H1 (cell line): Measurements from ENCODE around the gene CMKLR1. TPM values are rescaled to one million over a fixed set of nuclear protein-coding genes. Genes with fewer than 3 reads are reported as not detected.

Experiments
- CTCF ChIA-PET: fragments of 300-600 bp; sonication (Branson Sonifier 250); formaldehyde crosslinking; loops from one replicate; lab custom pipeline; 2021; ENCODE audit not compliant: partially characterized antibody; lab: Charles Lee
- POLR2A ChIA-PET: fragments of 300-600 bp; sonication (Branson Sonifier 250); formaldehyde crosslinking; loops from one replicate; lab custom pipeline; 2021; ENCODE audit warnings: inconsistent platforms; ENCODE audit not compliant: partially characterized antibody; lab: Charles Lee
- DNase-seq, 2 experiments: peaks; one replicate each; pipeline versions ENCODE4 v3.0.0 to v3.0.0-alpha.2; 2010 to 2022; ENCODE audit warnings: low spot score in 2 of 2, low read depth in 1 of 2, mixed read lengths in 1 of 2
- FAIRE-seq: peaks from 2 replicates; lab custom pipeline; 2011; peaks lifted over from hg19 to GRCh38; lab: Jason Lieb, UNC
- H2AFZ ChIP-seq: 2 replicates; pipeline ENCODE4 v1.8.1; 2012; ENCODE audit warnings: low read length, inconsistent platforms
- H2AK5ac ChIP-seq: 2 replicates; pipeline ENCODE4 v1.6.1; 2013; ENCODE audit warnings: low read depth, low read length
- H2BK120ac ChIP-seq: replicated peaks from 2 replicates; pipeline ENCODE3; 2013; ENCODE audit warnings: low read depth, low read length, inconsistent platforms
- H2BK12ac ChIP-seq: 2 replicates; pipeline ENCODE4 v1.6.1; 2013; ENCODE audit warnings: low read depth, low read length
- H2BK15ac ChIP-seq: 2 replicates; pipeline ENCODE4 v1.6.1; 2013; ENCODE audit warnings: low read length
- H2BK20ac ChIP-seq: 2 replicates; pipeline ENCODE4 v1.6.1; 2013; ENCODE audit warnings: low read length
- H2BK5ac ChIP-seq: 2 replicates; pipeline ENCODE4 v1.6.1; 2013; ENCODE audit warnings: low read depth, low read length
- H3K14ac ChIP-seq: 2 replicates; pipeline ENCODE4 v1.6.1; 2013; ENCODE audit warnings: inconsistent platforms; ENCODE audit not compliant: insufficient read length
- H3K18ac ChIP-seq: 2 replicates; pipeline ENCODE4 v1.6.1; 2013; ENCODE audit warnings: low read length; ENCODE audit errors: extremely low read depth
- H3K23ac ChIP-seq: 2 replicates; pipeline ENCODE4 v1.6.1; 2013; ENCODE audit warnings: inconsistent platforms; ENCODE audit not compliant: insufficient read length
- H3K23me2 ChIP-seq: 2 replicates; pipeline ENCODE4 v1.6.1; 2013; ENCODE audit warnings: low read depth, low read length
- H3K27ac ChIP-seq: 2 replicates; pipeline ENCODE4 v1.6.1; 2011; ENCODE audit warnings: low read depth, low read length, inconsistent platforms
- H3K27me3 ChIP-seq, 4 experiments: replicated peaks in 1 of 4; 1 replicate in 1 of 4; 2 replicates in 3 of 4; pipeline versions ENCODE4 v1.6.1 to v1.8.1; 2011 to 2013; ENCODE audit warnings: low read length in 3 of 4, mild to moderate bottlenecking in 3 of 4, inconsistent platforms in 2 of 4, mixed read lengths in 2 of 4, moderate library complexity in 1 of 4; ENCODE audit not compliant: control insufficient read depth in 3 of 4, insufficient read depth in 3 of 4; ENCODE audit errors: extremely low read depth in 1 of 4
- H3K36me3 ChIP-seq, 4 experiments: 2 replicates each; pipeline versions ENCODE4 v1.6.1 to v1.8.1; 2011 to 2013; ENCODE audit warnings: mild to moderate bottlenecking in 4 of 4, low read length in 3 of 4, moderate library complexity in 2 of 4, control low read depth in 1 of 4, inconsistent platforms in 1 of 4; ENCODE audit not compliant: insufficient read depth in 4 of 4, control insufficient read depth in 2 of 4
- H3K4ac ChIP-seq: replicated peaks from 2 replicates; pipeline ENCODE3; 2013; ENCODE audit warnings: low read length, low read depth, mixed read lengths, inconsistent platforms; ENCODE audit not compliant: insufficient read length
- H3K4me1 ChIP-seq, 4 experiments: replicated peaks in 1 of 4; 1 replicate in 1 of 4; 2 replicates in 3 of 4; pipeline versions ENCODE4 v1.6.1 to v1.8.1; 2011 to 2013; ENCODE audit warnings: low read length in 3 of 4, inconsistent platforms in 2 of 4, mixed read lengths in 1 of 4; ENCODE audit not compliant: insufficient read depth in 4 of 4, control insufficient read depth in 3 of 4
- H3K4me2 ChIP-seq, 2 experiments: 2 replicates each; pipeline versions ENCODE4 v1.6.1 to v1.8.1; 2011 to 2013; ENCODE audit warnings: low read depth in 2 of 2, low read length in 2 of 2, control low read depth in 1 of 2, inconsistent platforms in 1 of 2, mild to moderate bottlenecking in 1 of 2; ENCODE audit not compliant: insufficient read depth in 1 of 2
- H3K4me3 ChIP-seq, 4 experiments: fragments of 200-600, 300-600 bp in 1 of 4; sonication (generic), shearing (Covaris generic), sonication (Bioruptor Twin) in 1 of 4; 2 replicates each; pipeline versions ENCODE4 v1.5.1 to v1.8.1; 2011 to 2016; ENCODE audit warnings: low read length in 4 of 4, low read depth in 3 of 4, control low read depth in 2 of 4, inconsistent platforms in 2 of 4, mild to moderate bottlenecking in 2 of 4, mixed read lengths in 1 of 4, moderate library complexity in 1 of 4; ENCODE audit not compliant: insufficient read depth in 2 of 4; ENCODE audit errors: extremely low read depth in 1 of 4
- H3K56ac ChIP-seq: replicated peaks from 2 replicates; pipeline ENCODE3; 2013; ENCODE audit warnings: low read depth, mild to moderate bottlenecking, mixed read lengths, low read length, inconsistent platforms; ENCODE audit not compliant: insufficient read length
- H3K79me1 ChIP-seq: 2 replicates; pipeline ENCODE4 v1.6.1; 2013; ENCODE audit warnings: low read depth, low read length, control low read depth
- H3K79me2 ChIP-seq, 2 experiments: 2 replicates each; pipeline versions ENCODE4 v1.6.1 to v1.8.1; 2012 to 2013; ENCODE audit warnings: low read length in 2 of 2, mild to moderate bottlenecking in 2 of 2, inconsistent platforms in 1 of 2; ENCODE audit not compliant: insufficient read depth in 2 of 2, control insufficient read depth in 1 of 2
- H3K9ac ChIP-seq, 4 experiments: replicated peaks in 1 of 4; 1 replicate in 1 of 4; 2 replicates in 3 of 4; pipeline versions ENCODE4 v1.6.1 to v1.8.1; 2011 to 2013; ENCODE audit warnings: low read depth in 3 of 4, low read length in 3 of 4, control low read depth in 2 of 4, mild to moderate bottlenecking in 2 of 4, moderate library complexity in 2 of 4, inconsistent platforms in 1 of 4; ENCODE audit errors: extremely low read depth in 1 of 4
- H3K9me3 ChIP-seq, 2 experiments: 2 replicates each; pipeline versions ENCODE4 v1.6.1 to v1.8.1; 2012 to 2013; ENCODE audit warnings: mild to moderate bottlenecking in 2 of 2, moderate library complexity in 2 of 2, control low read depth in 1 of 2, inconsistent platforms in 1 of 2, low read depth in 1 of 2, low read length in 1 of 2, mixed read lengths in 1 of 2; ENCODE audit not compliant: insufficient read depth in 2 of 2
- H4K20me1 ChIP-seq, 2 experiments: replicated peaks in 1 of 2; 2 replicates each; pipeline versions ENCODE3 to v1.8.1; 2011 to 2013; ENCODE audit warnings: inconsistent platforms in 2 of 2, low read length in 2 of 2, mild to moderate bottlenecking in 1 of 2; ENCODE audit not compliant: insufficient read depth in 2 of 2, control insufficient read depth in 1 of 2
- H4K5ac ChIP-seq: 2 replicates; pipeline ENCODE4 v1.6.1; 2013; ENCODE audit warnings: low read length, low read depth, mixed read lengths, inconsistent platforms; ENCODE audit not compliant: insufficient read length
- H4K8ac ChIP-seq: 2 replicates; pipeline ENCODE4 v1.8.0; 2013; ENCODE audit warnings: mild to moderate bottlenecking, moderate library complexity, low read length, inconsistent platforms; ENCODE audit not compliant: insufficient read depth; ENCODE audit errors: extremely low read depth
- H4K91ac ChIP-seq: replicated peaks from 2 replicates; pipeline ENCODE3; 2013; ENCODE audit warnings: low read length, mixed read lengths, inconsistent platforms; ENCODE audit not compliant: insufficient read length
- FOSL1 ChIP-seq: IDR thresholded peaks from 2 replicates; pipeline ENCODE4 v1.6.1; 2011; ENCODE audit warnings: mild to moderate bottlenecking, low read depth, low read length, moderate library complexity; ENCODE audit not compliant: insufficient read depth
- RBBP5 ChIP-seq: IDR thresholded peaks from 2 replicates; pipeline ENCODE4 v1.7.1; 2012; ENCODE audit warnings: low read depth, mild to moderate bottlenecking, inconsistent platforms, low read length, moderate library complexity, borderline replicate concordance
- RFX5 ChIP-seq: IDR thresholded peaks from 2 replicates; pipeline ENCODE4 v1.6.1; 2011; ENCODE audit warnings: low read depth, low read length, improper control_type of control experiment, borderline replicate concordance
- SUZ12 ChIP-seq: fragments of 200-600 bp; sonication (generic); IDR thresholded peaks from 2 replicates; pipeline ENCODE4 v1.6.1; 2012; ENCODE audit warnings: mild to moderate bottlenecking, inconsistent platforms, low read length, moderate library complexity, mixed read lengths
- TBP ChIP-seq: IDR thresholded peaks from 2 replicates; pipeline ENCODE4 v1.6.1; 2011; ENCODE audit warnings: low read depth, low read length, improper control_type of control experiment
- YY1 ChIP-seq: IDR thresholded peaks from 2 replicates; pipeline ENCODE4 v1.6.1; 2011; ENCODE audit warnings: low read depth, mild to moderate bottlenecking, low read length
- WGBS, 2 experiments: shearing (Covaris generic) in 1 of 2; methylation state at CpG; one replicate each; pipeline versions ENCODE4 v1.1.6 to v1.1.7; 2013 to 2015; ENCODE audit warnings: low lambda C conversion rate in 2 of 2, mixed read lengths in 2 of 2, inconsistent platforms in 1 of 2, low coverage in 1 of 2, missing lambda C conversion rate in 1 of 2; ENCODE audit not compliant: insufficient replicate concordance in 2 of 2, insufficient coverage in 1 of 2, insufficient read length in 1 of 2; ENCODE audit errors: extremely low coverage in 1 of 2, missing lambda C conversion rate in 1 of 2; 5-methylcytosine and 5-hydroxymethylcytosine counted together
- polyA plus RNA-seq, 7 experiments: library from polyadenylated mRNA; depleted of rRNA in 3 of 7; stranded (reverse) in 5 of 7; unstranded in 2 of 7; fragments of >200 nt in 5 of 7; fragments of 200-250 nt in 2 of 7; gene quantifications; 1 replicate in 5 of 7; 2 replicates in 1 of 7; 4 replicates in 1 of 7; pipeline versions ENCODE4 v1.2.1 to v1.2.3, GENCODE V29; 2011 to 2013; ENCODE audit warnings: missing spikeins in 2 of 7, mixed read lengths in 2 of 7
- total RNA-seq: library from RNA; stranded (reverse); fragmentation: NEBNext Ultra II Directional; extraction: Animal tissue kit (Norgen Biotek cat#: 25700); gene quantifications from 2 replicates; pipeline ENCODE4 v1.2.1, GENCODE V29; 2021

The CMKLR1 gene
- total and polyA plus RNA-seq, 2 of the 8 experiments (the other 6 are each of a cell fraction or from before 2014, with no cell fraction given): 2.1 to 2.8 TPM

GRCh38 chr12:108268397-108268796 is 70.7 kb downstream of the CMKLR1 start:
- Histone ChIP-seq H3K9ac (no peak overlapping the region), H3K79me1 (no peaks in the 10 kb centered on the region), H3K23ac (no peak overlapping the region), H2BK12ac (no peak overlapping the region), H3K56ac (no peak overlapping the region), H2AK5ac (no peak overlapping the region), H3K4me3 (no peak overlapping the region), H3K4me2 (no peak overlapping the region), H3K79me2 (no peaks in the 10 kb centered on the region; a peak in 1 of 4 replicates), H2AFZ (no peak overlapping the region), H2BK20ac (no peak overlapping the region), H3K4ac (no peak overlapping the region), H3K4me1 (peaks cover 0 to 3% (median 0%) of the 10 kb centered on the region in 4 experiments; a peak in 1 of 7 replicates), H3K18ac (no peak overlapping the region), H2BK5ac (no peak overlapping the region), H2BK120ac (no peak overlapping the region), H3K27me3 (no peaks in the 10 kb centered on the region), H2BK15ac (no peak overlapping the region), H3K36me3 (no peaks in the 10 kb centered on the region), H4K5ac (no peak overlapping the region), H3K14ac (no peak overlapping the region), H3K27ac (no peak overlapping the region), H4K91ac (no peak overlapping the region), H3K23me2 (no peaks in the 10 kb centered on the region; the same call in 1 of the 2 replicates), H4K8ac (no peak overlapping the region), H4K20me1 (no peaks in the 10 kb centered on the region), H3K9me3 (no peaks in the 10 kb centered on the region)
- ChIA-PET POLR2A (no interaction called here), CTCF (interaction anchor here (1.5 kb wide), 1 partner anchor 31 kb away, joined by 8 read pairs; no protein-coding TSS in a partner anchor)
- TF ChIP-seq YY1 (no peak), RFX5 (no peak), RBBP5 (no peak), TBP (no peak), FOSL1 (no peak), SUZ12 (no peak)
- DNase-seq (no peak), FAIRE-seq (no peak)
- WGBS, 2 experiments: 89% methylated on average over 1 of the region's 1 CpG; no CpG with 5 or more reads in 1 of the 2 experiments
